Measurements from ENCODE around the gene RNF213. TPM values are rescaled to one million over a fixed set of nuclear protein-coding genes. Genes with fewer than 3 reads are reported as not detected.

RNF213 gene
- total RNA-seq, 3 donors from 2014 or later: 135 to 143 (median 136) TPM

- no peak for DNase-seq
- intact Hi-C loops (cut with DNase I, micrococcal nuclease): no loop called here
- H3K36me3 ChIP-seq (ENCODE audit: low read depth): peaks cover 15% of the 10 kb centered on the region
- TF ChIP-seq CTCF (IDR thresholded peaks at IDR 0.05): no peak
- no peaks in the 10 kb centered on the region for H3K4me1 ChIP-seq (ENCODE audit: low read depth)
- H3K4me3 ChIP-seq: no peak overlapping the region
- ATAC-seq: no peak
- no peaks in the 10 kb centered on the region for H3K9me3 ChIP-seq
These were observed 30.6 kb downstream of the RNF213 start for GRCh38 chr17:80291260-80291659.

- no peaks in the 10 kb centered on the region for H3K4me1 ChIP-seq (ENCODE audit: low read depth)
- no peak for TF ChIP-seq CTCF (IDR thresholded peaks at IDR 0.05)
- H3K9me3 ChIP-seq: no peaks in the 10 kb centered on the region
- ATAC-seq: no peak
- intact Hi-C loops (cut with DNase I, micrococcal nuclease): no loop called here
- DNase-seq: no peak
- H3K36me3 ChIP-seq (ENCODE audit: low read depth): peaks cover 15% of the 10 kb centered on the region
- no peak overlapping the region for H3K4me3 ChIP-seq
These were observed 31.2 kb downstream of the RNF213 start for GRCh38 chr17:80291691-80292487.

GRCh38 chr17:80292521-80292971 lies 31.9 kb downstream of the RNF213 start:
- no peaks in the 10 kb centered on the region for H3K9me3 ChIP-seq
- no peaks in the 10 kb centered on the region for H3K4me1 ChIP-seq (ENCODE audit: low read depth)
- no peak overlapping the region for H3K4me3 ChIP-seq
- no peak for ATAC-seq
- no peak for DNase-seq
- intact Hi-C loops (cut with DNase I, micrococcal nuclease): no loop called here
- H3K36me3 ChIP-seq (ENCODE audit: low read depth): peaks cover 15% of the 10 kb centered on the region
- TF ChIP-seq CTCF (IDR thresholded peaks at IDR 0.05): no peak

- ATAC-seq: peak; percentile 50
- Histone ChIP-seq H3K9me3 (no peaks in the 10 kb centered on the region), H3K4me1 (ENCODE audit: low read depth) (no peaks in the 10 kb centered on the region), H3K4me3 (no peak overlapping the region), H3K36me3 (ENCODE audit: low read depth) (peaks cover 24% of the 10 kb centered on the region)
- intact Hi-C loops (cut with DNase I, micrococcal nuclease): no loop called here
- TF ChIP-seq CTCF (IDR thresholded peaks at IDR 0.05): no peak
- DNase-seq: peak in 2 of 3 donors; percentile 32 to 46
These were observed 33.6 kb downstream of the RNF213 start for GRCh38 chr17:80294210-80294609.

- intact Hi-C loops (cut with DNase I, micrococcal nuclease): no loop called here
- Histone ChIP-seq H3K9me3 (no peaks in the 10 kb centered on the region), H3K36me3 (ENCODE audit: low read depth) (peaks cover 26% of the 10 kb centered on the region), H3K4me1 (ENCODE audit: low read depth) (no peaks in the 10 kb centered on the region), H3K4me3 (no peak overlapping the region)
- ATAC-seq (no peak), DNase-seq (peak in 1 of 3 donors; percentile 8)
- TF ChIP-seq CTCF (IDR thresholded peaks at IDR 0.05): no peak
These were observed 34.0 kb downstream of the RNF213 start for GRCh38 chr17:80294653-80295052.
